ENCODE data around the gene TNS3. TPM values are rescaled to one million over a fixed set of nuclear protein-coding genes. Genes with fewer than 3 reads are reported as not detected.

TNS3 gene
- total and polyA plus RNA-seq, 10 of the 15 experiments (the other 5 are each of a cell fraction or from before 2014, with no cell fraction given) = 0.27 to 2.7 (median 0.79) TPM

DNA sequence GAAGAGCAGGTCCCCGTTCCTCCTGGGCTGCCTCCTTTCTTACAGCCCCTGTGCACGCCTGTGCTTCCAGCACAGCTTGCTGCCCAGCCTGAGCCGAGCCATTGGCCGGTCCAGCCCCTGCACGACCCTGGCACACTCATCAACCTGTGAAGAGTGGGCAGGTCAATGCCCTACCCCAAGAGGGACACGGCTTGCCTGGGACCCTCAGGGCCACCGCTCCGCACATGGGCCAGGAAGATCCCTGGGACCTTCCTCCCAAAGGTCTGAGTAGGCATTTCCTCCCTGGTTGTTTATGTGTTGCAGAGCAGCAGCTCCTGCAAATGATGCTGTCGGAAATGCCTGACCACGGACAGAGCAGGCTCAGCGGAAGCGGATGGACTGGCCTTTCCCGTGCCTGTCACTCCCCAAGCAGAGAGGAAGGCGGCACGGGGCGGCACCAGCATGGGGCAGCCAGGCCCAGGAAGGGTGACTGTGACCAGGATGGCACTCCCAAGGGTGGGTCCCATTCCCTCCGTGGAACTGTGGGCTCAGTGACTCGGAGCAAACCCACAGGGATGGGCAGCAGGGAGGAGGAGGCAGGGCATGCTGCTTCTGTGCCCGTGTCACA lies 252.5 kb downstream of the TNS3 start:
- H2AFZ ChIP-seq (ENCODE audit: control insufficient read depth, low read depth, low read length) = no peak overlapping the region
- intact Hi-C loops (cut with micrococcal nuclease; ENCODE audit: unreplicated experiment) = no loop called here

More for the DNA sequence above, 252.5 kb downstream of the TNS3 start:
- Histone ChIP-seq H3K4me1 (ENCODE audit: control insufficient read depth, insufficient read depth, low read length) (no peaks in the 10 kb centered on the region), H3K79me2 (ENCODE audit: control insufficient read depth, insufficient read depth, low read length) (no peaks in the 10 kb centered on the region), H3K4me3 (no peak overlapping the region), H3K36me3 (ENCODE audit: control insufficient read depth in 2 of 2, insufficient read depth in 2 of 2, low read length in 1 of 2) (no peaks in the 10 kb centered on the region), H3K9ac (ENCODE audit: control insufficient read depth, insufficient read depth, low read length) (no peak overlapping the region), H3K27me3 (replicated peaks in 1 of 2; ENCODE audit: control insufficient read depth in 2 of 2, insufficient read depth in 2 of 2, low read length in 1 of 2) (no peaks in the 10 kb centered on the region; a peak in 1 of 4 replicates), H4K20me1 (ENCODE audit: control insufficient read depth, insufficient read depth) (no peaks in the 10 kb centered on the region; the same call in 1 of the 2 replicates), H3K4me2 (ENCODE audit: control insufficient read depth, insufficient read depth) (no peak overlapping the region), H3K27ac (ENCODE audit: control insufficient read depth, insufficient read depth) (no peak overlapping the region), H3K9me3 (replicated peaks; ENCODE audit: control insufficient read depth, insufficient read depth, low read length) (no peaks in the 10 kb centered on the region)
- SMC1A ChIA-PET (ENCODE audit: uncharacterized antibody, unreplicated experiment) = no interaction called here
- in situ Hi-C loops (cut with MboI) = no loop called here
- TF ChIP-seq SMC3 (IDR thresholded peaks at IDR 0.05; ENCODE audit: borderline replicate concordance, low read length) (no peak), NFXL1 (IDR thresholded peaks at IDR 0.05; ENCODE audit: borderline replicate concordance) (no peak), YBX1 (IDR thresholded peaks at IDR 0.05) (no peak), RAD21 (IDR thresholded peaks at IDR 0.05; ENCODE audit: insufficient read depth, low read depth, low read length) (no peak), CREB1 (IDR thresholded peaks at IDR 0.05; ENCODE audit: low read depth) (no peak), MYC (IDR thresholded peaks at IDR 0.05; ENCODE audit: insufficient read depth, insufficient read length, insufficient replicate concordance, low read length, severe bottlenecking) (no peak), ZBED1 (IDR thresholded peaks at IDR 0.05; ENCODE audit: borderline replicate concordance) (no peak), CBX3 (IDR thresholded peaks at IDR 0.05; ENCODE audit: borderline replicate concordance, low read depth) (no peak), JUNB (IDR thresholded peaks at IDR 0.05) (no peak)
- TF ChIP-seq, protein P1, sequence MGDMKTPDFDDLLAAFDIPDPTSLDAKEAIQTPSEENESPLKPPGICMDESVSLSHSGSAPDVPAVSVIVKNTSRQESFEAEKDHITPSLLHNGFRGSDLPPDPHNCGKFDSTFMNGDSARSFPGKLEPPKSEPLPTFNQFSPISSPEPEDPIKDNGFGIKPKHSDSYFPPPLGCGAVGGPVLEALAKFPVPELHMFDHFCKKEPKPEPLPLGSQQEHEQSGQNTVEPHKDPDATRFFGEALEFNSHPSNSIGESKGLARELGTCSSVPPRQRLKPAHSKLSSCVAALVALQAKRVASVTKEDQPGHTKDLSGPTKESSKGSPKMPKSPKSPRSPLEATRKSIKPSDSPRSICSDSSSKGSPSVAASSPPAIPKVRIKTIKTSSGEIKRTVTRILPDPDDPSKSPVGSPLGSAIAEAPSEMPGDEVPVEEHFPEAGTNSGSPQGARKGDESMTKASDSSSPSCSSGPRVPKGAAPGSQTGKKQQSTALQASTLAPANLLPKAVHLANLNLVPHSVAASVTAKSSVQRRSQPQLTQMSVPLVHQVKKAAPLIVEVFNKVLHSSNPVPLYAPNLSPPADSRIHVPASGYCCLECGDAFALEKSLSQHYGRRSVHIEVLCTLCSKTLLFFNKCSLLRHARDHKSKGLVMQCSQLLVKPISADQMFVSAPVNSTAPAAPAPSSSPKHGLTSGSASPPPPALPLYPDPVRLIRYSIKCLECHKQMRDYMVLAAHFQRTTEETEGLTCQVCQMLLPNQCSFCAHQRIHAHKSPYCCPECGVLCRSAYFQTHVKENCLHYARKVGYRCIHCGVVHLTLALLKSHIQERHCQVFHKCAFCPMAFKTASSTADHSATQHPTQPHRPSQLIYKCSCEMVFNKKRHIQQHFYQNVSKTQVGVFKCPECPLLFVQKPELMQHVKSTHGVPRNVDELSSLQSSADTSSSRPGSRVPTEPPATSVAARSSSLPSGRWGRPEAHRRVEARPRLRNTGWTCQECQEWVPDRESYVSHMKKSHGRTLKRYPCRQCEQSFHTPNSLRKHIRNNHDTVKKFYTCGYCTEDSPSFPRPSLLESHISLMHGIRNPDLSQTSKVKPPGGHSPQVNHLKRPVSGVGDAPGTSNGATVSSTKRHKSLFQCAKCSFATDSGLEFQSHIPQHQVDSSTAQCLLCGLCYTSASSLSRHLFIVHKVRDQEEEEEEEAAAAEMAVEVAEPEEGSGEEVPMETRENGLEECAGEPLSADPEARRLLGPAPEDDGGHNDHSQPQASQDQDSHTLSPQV (IDR thresholded peaks at IDR 0.05) = no peak
- TF ChIP-seq, protein P2, sequence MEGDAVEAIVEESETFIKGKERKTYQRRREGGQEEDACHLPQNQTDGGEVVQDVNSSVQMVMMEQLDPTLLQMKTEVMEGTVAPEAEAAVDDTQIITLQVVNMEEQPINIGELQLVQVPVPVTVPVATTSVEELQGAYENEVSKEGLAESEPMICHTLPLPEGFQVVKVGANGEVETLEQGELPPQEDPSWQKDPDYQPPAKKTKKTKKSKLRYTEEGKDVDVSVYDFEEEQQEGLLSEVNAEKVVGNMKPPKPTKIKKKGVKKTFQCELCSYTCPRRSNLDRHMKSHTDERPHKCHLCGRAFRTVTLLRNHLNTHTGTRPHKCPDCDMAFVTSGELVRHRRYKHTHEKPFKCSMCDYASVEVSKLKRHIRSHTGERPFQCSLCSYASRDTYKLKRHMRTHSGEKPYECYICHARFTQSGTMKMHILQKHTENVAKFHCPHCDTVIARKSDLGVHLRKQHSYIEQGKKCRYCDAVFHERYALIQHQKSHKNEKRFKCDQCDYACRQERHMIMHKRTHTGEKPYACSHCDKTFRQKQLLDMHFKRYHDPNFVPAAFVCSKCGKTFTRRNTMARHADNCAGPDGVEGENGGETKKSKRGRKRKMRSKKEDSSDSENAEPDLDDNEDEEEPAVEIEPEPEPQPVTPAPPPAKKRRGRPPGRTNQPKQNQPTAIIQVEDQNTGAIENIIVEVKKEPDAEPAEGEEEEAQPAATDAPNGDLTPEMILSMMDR (IDR thresholded peaks at IDR 0.05 in 2 of 3, conservative IDR thresholded peaks at IDR 0.05 in 1 of 3; ENCODE audit: control insufficient read depth in 2 of 3, extremely low read depth in 1 of 3, insufficient read depth in 1 of 3, low read depth in 3 of 3, low read length in 3 of 3) = no peak
- FAIRE-seq (no peak), DNase-seq (ENCODE audit: low read depth, low spot score) (no peak), ATAC-seq (no peak)
- BruUV-seq (replicated peaks) = no TSS peak
- WGBS (ENCODE audit: insufficient coverage, insufficient replicate concordance, low lambda C conversion rate, missing lambda C conversion rate) = 41% methylated on average over 19 of the region's 19 CpGs
- RAD21 ChIA-PET (ENCODE audit: unreplicated experiment) = no interaction called here
- CTCF ChIA-PET = no interaction called here
- POLR2A ChIA-PET = interaction anchor here (0.6 kb wide), 1 partner anchor 546 kb away, joined by 9 read pairs; no protein-coding TSS in a partner anchor

All from GM12878 (cell line).